HG03066 (cell line): ENCODE measurements around the gene CACNA2D3.

Experiments
- ATAC-seq: cut with Tn5 transposase; IDR thresholded peaks from one replicate; pipeline ENCODE4 v1.9.1; 2021; ENCODE audit warnings: low read depth; ENCODE audit not compliant: unreplicated experiment

CACNA2D3 gene

GRCh38 chr3:54515441-54516213 lies 393.3 kb downstream of the CACNA2D3 start:
- no peak for ATAC-seq

- no peak for ATAC-seq
Observed at GRCh38 chr3:54517424-54517823, 395.1 kb downstream of the CACNA2D3 start.

- no peak for ATAC-seq
Observed at GRCh38 chr3:54518011-54518675, 395.8 kb downstream of the CACNA2D3 start.

- ATAC-seq, result no peak
Observed at GRCh38 chr3:54519493-54519892, 397.1 kb downstream of the CACNA2D3 start.

- ATAC-seq, result no peak
Observed at GRCh38 chr3:54520060-54520459, 397.7 kb downstream of the CACNA2D3 start.

- no peak for ATAC-seq
Observed at GRCh38 chr3:54527521-54527920, 405.2 kb downstream of the CACNA2D3 start.

- ATAC-seq, result no peak
Observed at GRCh38 chr3:54527953-54528352, 405.6 kb downstream of the CACNA2D3 start.

- no peak for ATAC-seq
Observed at GRCh38 chr3:54528668-54529067, 406.3 kb downstream of the CACNA2D3 start.

GRCh38 chr3:54530091-54530490 lies 407.7 kb downstream of the CACNA2D3 start:
- ATAC-seq, result no peak

- ATAC-seq, result no peak
Observed at GRCh38 chr3:54530944-54531343, 408.6 kb downstream of the CACNA2D3 start.

GRCh38 chr3:54531741-54532140 lies 409.4 kb downstream of the CACNA2D3 start:
- ATAC-seq, result no peak

GRCh38 chr3:54533856-54534255 lies 411.5 kb downstream of the CACNA2D3 start:
- ATAC-seq, result no peak

GRCh38 chr3:54535619-54536018 lies 413.3 kb downstream of the CACNA2D3 start:
- no peak for ATAC-seq

- ATAC-seq, result no peak
Observed at GRCh38 chr3:54536450-54536849, 414.1 kb downstream of the CACNA2D3 start.

GRCh38 chr3:54537506-54537905 lies 415.2 kb downstream of the CACNA2D3 start:
- ATAC-seq, result no peak

- no peak for ATAC-seq
Observed at GRCh38 chr3:54538346-54538745, 416.0 kb downstream of the CACNA2D3 start.

- ATAC-seq, result no peak
Observed at GRCh38 chr3:54541369-54541768, 419.0 kb downstream of the CACNA2D3 start.

GRCh38 chr3:54543446-54543845 lies 421.1 kb downstream of the CACNA2D3 start:
- ATAC-seq, result no peak

- no peak for ATAC-seq
Observed at GRCh38 chr3:54547051-54547450, 424.7 kb downstream of the CACNA2D3 start.

GRCh38 chr3:54547846-54548245 lies 425.5 kb downstream of the CACNA2D3 start:
- no peak for ATAC-seq

GRCh38 chr3:54549607-54550220 lies 427.4 kb downstream of the CACNA2D3 start:
- ATAC-seq, result no peak
